Measurements from ENCODE around the gene CLIC1. TPM values are rescaled to one million over a fixed set of nuclear protein-coding genes. Genes with fewer than 3 reads are reported as not detected.

The CLIC1 gene
- total and polyA plus RNA-seq, 11 donors, result 68.0 to 392 (median 124) TPM

- DNase-seq, result no peak
- TF ChIP-seq CTCF (IDR thresholded peaks at IDR 0.05), result no peak
- TF ChIP-seq POLR2A (IDR thresholded peaks at IDR 0.05), result no peak
Observed at GRCh38 chr6:31782126-31782855, 46.0 kb upstream of the CLIC1 start.

GRCh38 chr6:31781244-31782125 lies 45.2 kb upstream of the CLIC1 start:
- DNase-seq (no peak), ATAC-seq (no peak)
- intact Hi-C loops (cut with DNase I), result no loop called here
- no peak for TF ChIP-seq CTCF (IDR thresholded peaks at IDR 0.05)
- no peak for TF ChIP-seq POLR2A (IDR thresholded peaks at IDR 0.05)
- H3K27me3 ChIP-seq, result no peaks in the 10 kb centered on the region
- peaks cover 0 to 16% (median 10%) of the 10 kb centered on the region in 12 donors for H3K4me1 ChIP-seq
- H3K9me3 ChIP-seq, result no peaks in the 10 kb centered on the region
- no peak overlapping the region for H3K4me3 ChIP-seq
- 97 to 98% (median 97%) methylated on average over 19 to 23 of the region's 23 CpGs for WGBS, 4 donors
- no peak overlapping the region for H3K27ac ChIP-seq
- peaks cover 0 to 83% (median 69%) of the 10 kb centered on the region in 9 donors for H3K36me3 ChIP-seq

More at GRCh38 chr6:31782126-31782855, 46.0 kb upstream of the CLIC1 start:
- Histone ChIP-seq H3K4me3 (no peak overlapping the region), H3K27me3 (no peaks in the 10 kb centered on the region), H3K9me3 (no peaks in the 10 kb centered on the region), H3K36me3 (peaks cover 0 to 91% (median 69%) of the 10 kb centered on the region in 9 donors), H3K27ac (no peak overlapping the region), H3K4me1 (peaks cover 0 to 8% (median 2%) of the 10 kb centered on the region in 12 donors)
- 90 to 94% (median 93%) methylated on average over 27 to 32 of the region's 32 CpGs for WGBS, 4 donors
- no peak for ATAC-seq
- intact Hi-C loops (cut with DNase I), result no loop called here

DNA sequence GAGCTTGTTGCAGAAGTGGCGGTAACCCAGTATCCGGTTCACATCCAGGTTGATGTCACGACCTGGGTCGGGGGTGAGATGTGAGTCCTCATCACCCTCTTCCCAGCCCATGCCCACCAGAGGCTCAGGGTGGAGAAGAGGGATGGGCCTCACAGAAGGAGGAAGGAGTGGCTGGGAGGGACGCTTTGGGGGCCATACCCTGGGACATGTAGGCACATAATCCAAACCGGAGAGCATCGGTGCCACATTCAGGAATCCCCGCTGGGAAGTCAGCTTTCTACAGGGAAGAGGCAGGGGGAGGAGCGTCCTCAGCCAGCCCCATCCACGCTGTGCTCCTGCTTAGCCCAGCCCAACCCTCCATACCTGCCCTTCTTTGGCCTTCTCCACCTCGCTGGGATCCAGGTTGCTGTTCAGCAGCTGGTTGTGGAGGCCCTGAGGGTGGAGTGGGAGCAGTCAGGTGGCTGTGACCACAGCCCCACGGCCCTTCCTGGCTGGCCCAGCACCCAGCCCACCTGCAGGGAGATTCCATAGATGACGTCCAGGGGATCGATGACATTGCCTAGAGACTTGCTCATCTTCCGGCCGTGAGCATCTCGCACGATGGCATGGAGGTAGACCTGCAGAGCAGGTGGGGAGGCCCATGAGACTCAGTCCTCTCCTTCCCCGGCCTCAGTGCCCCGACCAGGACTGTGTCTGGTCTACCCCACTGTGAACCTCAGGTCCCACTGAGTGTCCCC lies 44.3 kb upstream of the CLIC1 start:
- 88 to 93% (median 91%) methylated on average over 15 to 20 of the region's 20 CpGs for WGBS, 4 donors
- H3K27me3 ChIP-seq, result no peaks in the 10 kb centered on the region
- TF ChIP-seq CTCF (IDR thresholded peaks at IDR 0.05) (no peak), POLR2A (IDR thresholded peaks at IDR 0.05) (no peak)
- H3K4me3 ChIP-seq, result no peak overlapping the region
- H3K27ac ChIP-seq, result no peak overlapping the region
- intact Hi-C loops (cut with DNase I), result no loop called here
- no peaks in the 10 kb centered on the region for H3K9me3 ChIP-seq
- ATAC-seq (no peak), DNase-seq (no peak)
- peaks cover 0 to 77% (median 69%) of the 10 kb centered on the region in 9 donors for H3K36me3 ChIP-seq
- H3K4me1 ChIP-seq, result peaks cover 0 to 20% (median 12%) of the 10 kb centered on the region in 12 donors
